Adrenal gland (tissue), 12 donors: ENCODE measurements around the gene FSTL1. TPM values are rescaled to one million over a fixed set of nuclear protein-coding genes. Genes with fewer than 3 reads are reported as not detected.

Experiments
- DNase-seq, 7 donors: peaks; one replicate each; pipeline ENCODE4 v3.0.0-alpha.2; 2019 to 2020
- H3K27ac ChIP-seq, 5 donors: fragments of 200-600 bp; sonication (generic) in 4 of 5; 1 replicate in 3 of 5; 2 replicates in 2 of 5; pipeline versions ENCODE4 v1.5.1 to v1.8.0; 2016 to 2020; ENCODE audit warnings: mild to moderate bottlenecking in 1 of 5
- H3K27me3 ChIP-seq: fragments of 200-600 bp; 2 replicates; pipeline ENCODE4 v1.8.0; 2021
- H3K36me3 ChIP-seq, 2 donors: fragments of 200-600 bp; replicated peaks in 1 of 2; 1 replicate in 1 of 2; 2 replicates in 1 of 2; pipeline versions ENCODE4 v1.5.1 to v1.8.0; 2018 to 2022
- H3K4me1 ChIP-seq, 2 donors: fragments of 200-600 bp; replicated peaks in 1 of 2; 1 replicate in 1 of 2; 2 replicates in 1 of 2; pipeline versions ENCODE4 v1.5.1 to v1.8.0; 2018 to 2021
- H3K4me3 ChIP-seq, 4 donors: fragments of 200-600 bp; sonication (generic) in 3 of 4; one replicate each; pipeline ENCODE4 v1.5.1; 2016 to 2018
- H3K9me3 ChIP-seq, 3 donors: fragments of 200-600 bp; sonication (generic) in 1 of 3; replicated peaks in 1 of 3; 1 replicate in 2 of 3; 2 replicates in 1 of 3; pipeline versions ENCODE4 v1.5.1 to v1.8.0; 2016 to 2021
- CTCF ChIP-seq, 6 experiments: fragments of 450-650 bp in 4 of 6; fragments of 200-600 bp in 2 of 6; sonication (generic) in 1 of 6; IDR thresholded peaks; 1 replicate in 5 of 6; 2 replicates in 1 of 6; pipeline versions ENCODE4 v1.5.1 to v1.8.0; 2016 to 2021; ENCODE audit warnings: antibody characterized with exemption in 6 of 6, mild to moderate bottlenecking in 2 of 6, moderate library complexity in 1 of 6
- POLR2A ChIP-seq, 2 donors: fragments of 450-650 bp; IDR thresholded peaks; one replicate each; pipeline ENCODE4 v1.6.1; 2017; ENCODE audit warnings: antibody characterized with exemption in 2 of 2, mild to moderate bottlenecking in 2 of 2, moderate library complexity in 1 of 2
- WGBS, 4 donors: extraction: QIAGEN DNeasy Blood & Tissue Kit in 2 of 4; methylation state at CpG; one replicate each; pipeline versions ENCODE4 v1.1.5 to v1.1.7; 2013 to 2017; 5-methylcytosine and 5-hydroxymethylcytosine counted together
- intact Hi-C, 2 donors: fragments of 100-400 bp; cut with DNase I; formaldehyde crosslinking; loops; one replicate each; pipeline versions ENCODE4 v1.14.1 to v1.15.0; 2022 to 2023
- polyA plus RNA-seq, 3 donors: library from polyadenylated mRNA; stranded (reverse); fragments of 200-250 nt in 2 of 3; fragments of 350-450 nt in 1 of 3; fragmentation: Illumina TruSeq in 1 of 3; extraction: RNeasy Lipid Tissue Mini Kit (QIAGEN cat#74804) in 1 of 3; gene quantifications; one replicate each; pipeline ENCODE4 v1.2.3, GENCODE V29; 2013 to 2014
- total RNA-seq, 9 donors: library from RNA; depleted of rRNA in 4 of 9; stranded (reverse); fragments of >200 nt in 4 of 9; fragments of 120-200 nt in 1 of 9; fragmentation: NEBNext Ultra II Directional in 1 of 9; extraction: Animal tissue kit (Norgen Biotek cat#: 25700) in 1 of 9; gene quantifications; one replicate each; pipeline versions ENCODE4 v1.1.0 to v1.2.4, GENCODE V29; 2013 to 2023
- donor health status: healthy with polysubstance abuse.
- donor health status: Bipolar disorder and iron deficiency.
- donor health status: DM: yes; HTN: yes; CAD: no.
- donor health status: DM: no; HTN: no; CAD: no.
- donor health status: DM: no; HTN: no; CAD: no.
- donor health status: DM: yes; HTN: yes; CAD: no.

Gene FSTL1
- total and polyA plus RNA-seq, 12 donors: 45.6 to 625 (median 306) TPM

- TF ChIP-seq POLR2A (IDR thresholded peaks at IDR 0.05): no peak
- no peak for TF ChIP-seq CTCF (IDR thresholded peaks at IDR 0.05)
- H3K4me3 ChIP-seq: no peak overlapping the region
- WGBS, 4 donors: 81 to 91% (median 87%) methylated on average over 7 to 9 of the region's 9 CpGs
- H3K36me3 ChIP-seq: no peaks in the 10 kb centered on the region
- H3K4me1 ChIP-seq: peaks cover 0 to 9% of the 10 kb centered on the region in 2 donors
- H3K27me3 ChIP-seq: no peaks in the 10 kb centered on the region
- H3K9me3 ChIP-seq: no peaks in the 10 kb centered on the region
- DNase-seq: no peak
- intact Hi-C loops: loop anchor here in 1 of 2 donors (10.0 kb wide), 1 partner anchor 84 kb away; no protein-coding TSS in a partner anchor
- H3K27ac ChIP-seq: no peak overlapping the region
Measured at GRCh38 chr3:120460862-120461261, 10.1 kb upstream of the FSTL1 start.

- Histone ChIP-seq H3K27ac (no peak overlapping the region), H3K9me3 (no peaks in the 10 kb centered on the region), H3K4me3 (no peak overlapping the region), H3K4me1 (peaks cover 0 to 9% of the 10 kb centered on the region in 2 donors), H3K27me3 (no peaks in the 10 kb centered on the region), H3K36me3 (no peaks in the 10 kb centered on the region)
- WGBS, 4 donors: 66 to 77% (median 74%) methylated on average over 5 of the region's 5 CpGs
- intact Hi-C loops: loop anchor here in 1 of 2 donors (10.0 kb wide), 1 partner anchor 85 kb away; no protein-coding TSS in a partner anchor
- no peak for DNase-seq
- TF ChIP-seq POLR2A (IDR thresholded peaks at IDR 0.05) (no peak), CTCF (IDR thresholded peaks at IDR 0.05) (no peak)
Measured at GRCh38 chr3:120460181-120460790, 9.5 kb upstream of the FSTL1 start.

GRCh38 chr3:120459196-120459595 lies 8.4 kb upstream of the FSTL1 start:
- Histone ChIP-seq H3K27ac (no peak overlapping the region), H3K9me3 (no peaks in the 10 kb centered on the region), H3K36me3 (no peaks in the 10 kb centered on the region), H3K4me1 (peaks cover 0 to 9% of the 10 kb centered on the region in 2 donors), H3K4me3 (no peak overlapping the region), H3K27me3 (no peaks in the 10 kb centered on the region)
- 80 to 89% (median 84%) methylated on average over 3 of the region's 3 CpGs for whole genome bisulfite sequencing, 4 donors
- TF ChIP-seq CTCF (IDR thresholded peaks at IDR 0.05): no peak
- no peak for TF ChIP-seq POLR2A (IDR thresholded peaks at IDR 0.05)
- no peak for DNase-seq
- intact Hi-C loops: no loop called here

GRCh38 chr3:120457827-120458226 lies 7.0 kb upstream of the FSTL1 start:
- Histone ChIP-seq H3K4me1 (peaks cover 0 to 7% of the 10 kb centered on the region in 2 donors), H3K4me3 (no peak overlapping the region), H3K9me3 (no peaks in the 10 kb centered on the region), H3K27me3 (no peaks in the 10 kb centered on the region), H3K36me3 (no peaks in the 10 kb centered on the region), H3K27ac (no peak overlapping the region)
- DNase-seq: no peak
- no peak for TF ChIP-seq POLR2A (IDR thresholded peaks at IDR 0.05)
- intact Hi-C loops: no loop called here
